NCI-H345 treated with DMSO at 0.1 percent for 48 hours (cell line): ENCODE data around the gene DLG5.
"Not testable (repeated sequence)": the region's sequence is repeated elsewhere in the genome, so short reads cannot be mapped to it uniquely, and the experiment has no call there.

Experiments
- DNase-seq: peaks from one replicate; lab custom pipeline; 2025; ENCODE audit not compliant: unreplicated experiment; lab: John Stamatoyannopoulos, UW

Gene DLG5

DNA sequence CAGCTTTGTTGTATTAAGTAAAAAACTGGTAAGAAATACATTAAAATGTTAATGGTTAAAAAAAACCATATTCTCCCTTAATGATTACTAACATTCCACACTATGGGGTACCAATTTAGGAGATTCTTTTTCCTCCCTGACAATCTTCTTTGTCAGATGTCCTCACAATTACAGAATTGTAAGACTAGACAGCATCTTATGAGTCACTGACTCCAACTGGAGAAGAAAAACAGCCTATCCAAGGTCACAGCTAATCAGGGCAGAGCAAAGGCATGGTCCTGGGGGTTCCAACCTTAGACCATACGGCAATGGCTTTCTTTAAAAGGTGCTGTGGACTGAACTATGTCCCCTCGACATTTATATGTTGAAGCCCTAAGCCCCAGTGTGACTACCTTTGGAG is 127.6 kb downstream of the DLG5 start:
- no peak for DNase-seq

DNA sequence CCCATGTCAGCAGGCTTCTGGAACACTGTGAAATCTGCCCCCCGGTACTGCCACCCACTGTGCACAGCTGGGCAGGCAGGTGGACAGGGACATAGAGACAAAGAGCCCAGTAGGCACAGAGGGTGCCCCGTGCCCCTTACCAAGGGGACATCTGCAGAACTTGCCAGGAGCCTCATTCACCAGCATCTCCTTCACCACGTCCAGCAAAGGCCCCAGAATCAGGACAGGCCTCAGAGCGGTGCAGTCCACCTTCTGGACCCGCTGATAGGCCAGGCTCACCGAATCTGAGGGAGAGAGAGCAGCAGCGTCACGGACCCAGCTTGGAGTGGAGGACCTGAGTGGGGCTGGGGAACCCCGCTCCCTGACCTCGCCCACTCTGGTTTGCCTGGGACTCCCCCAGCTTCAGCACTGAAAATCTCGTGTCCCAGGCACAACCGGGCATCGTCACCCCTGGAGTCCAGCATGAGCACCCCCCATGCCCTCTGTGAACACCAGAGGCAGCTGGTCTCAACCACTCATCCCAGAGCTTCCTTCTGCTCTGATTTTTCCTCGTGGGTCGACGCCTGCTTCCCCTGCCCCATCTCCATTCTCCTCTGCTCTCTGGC is 130.1 kb downstream of the DLG5 start:
- no peak for DNase-seq

DNA sequence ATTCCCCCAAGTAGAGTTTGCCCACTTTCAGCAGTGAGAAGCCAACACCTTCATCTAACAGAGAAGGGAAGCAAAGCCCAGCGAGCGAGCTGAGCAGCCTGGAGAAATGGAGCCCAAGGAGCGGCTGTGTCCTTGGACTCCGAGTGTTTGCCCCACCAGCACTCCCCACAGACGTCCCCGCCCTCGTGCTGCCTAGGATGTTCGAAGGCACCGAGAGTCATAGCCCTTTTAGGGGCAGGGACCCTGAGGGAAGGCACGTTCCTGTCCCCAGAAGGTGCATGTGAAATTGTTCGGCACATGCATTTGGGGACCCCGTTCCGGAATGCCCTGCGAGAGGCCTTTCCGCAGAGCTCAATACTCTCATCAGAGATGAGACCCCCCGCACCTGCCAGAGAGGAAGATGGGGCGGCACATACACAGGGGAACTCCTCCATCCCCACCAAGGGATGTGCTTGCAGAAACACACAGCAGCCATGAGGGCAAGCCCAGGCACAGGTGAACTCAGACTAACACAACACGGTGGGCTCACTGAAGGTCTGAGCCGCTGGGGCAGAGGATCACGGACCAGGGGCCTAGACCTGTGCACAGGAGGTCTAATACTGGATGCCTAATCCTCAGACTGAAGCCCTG is 131.0 kb downstream of the DLG5 start:
- no peak for DNase-seq

DNA sequence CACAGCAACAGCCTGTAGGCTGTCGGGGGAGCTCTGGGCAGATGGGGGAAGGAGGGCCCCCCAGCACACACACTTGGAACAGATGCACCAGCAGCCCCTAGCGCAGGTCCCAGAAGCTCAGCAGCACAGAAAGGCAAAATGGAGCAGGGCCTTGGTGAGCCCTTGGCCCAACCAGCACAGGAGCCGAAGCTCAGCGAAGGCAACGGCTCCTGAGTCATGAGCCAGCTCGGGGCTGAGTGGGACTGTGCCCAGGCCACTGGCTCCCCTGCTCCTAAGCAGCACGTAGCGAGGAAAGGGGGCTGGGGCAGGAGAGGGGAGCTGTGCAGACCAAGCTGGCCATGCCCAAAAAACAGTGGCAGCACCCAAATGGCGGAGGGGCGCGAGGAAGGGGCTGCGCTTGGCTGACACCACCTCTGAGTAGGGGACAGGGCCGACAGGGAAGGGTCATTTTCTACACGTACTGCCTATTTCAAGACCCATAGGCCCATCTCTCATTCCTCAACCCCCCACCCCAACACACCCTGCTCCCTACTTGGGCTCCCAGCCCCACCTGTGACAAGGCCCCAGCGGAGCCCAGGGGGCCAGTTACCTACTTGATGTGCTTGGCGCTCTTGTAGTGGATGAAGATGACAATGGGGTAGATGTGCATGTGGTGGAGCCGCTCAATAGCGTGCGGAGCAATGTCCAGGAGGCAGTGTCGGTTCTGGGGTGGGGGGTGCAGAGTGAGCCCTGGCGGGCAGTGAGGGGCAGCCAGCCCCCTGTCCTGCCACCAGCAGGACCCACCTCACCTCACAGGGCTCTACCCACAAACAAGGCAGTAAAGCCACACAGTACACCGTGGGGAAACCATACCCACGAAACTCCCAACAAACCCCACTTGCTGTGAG is 132.1 kb downstream of the DLG5 start:
- DNase-seq, result no peak

DNA sequence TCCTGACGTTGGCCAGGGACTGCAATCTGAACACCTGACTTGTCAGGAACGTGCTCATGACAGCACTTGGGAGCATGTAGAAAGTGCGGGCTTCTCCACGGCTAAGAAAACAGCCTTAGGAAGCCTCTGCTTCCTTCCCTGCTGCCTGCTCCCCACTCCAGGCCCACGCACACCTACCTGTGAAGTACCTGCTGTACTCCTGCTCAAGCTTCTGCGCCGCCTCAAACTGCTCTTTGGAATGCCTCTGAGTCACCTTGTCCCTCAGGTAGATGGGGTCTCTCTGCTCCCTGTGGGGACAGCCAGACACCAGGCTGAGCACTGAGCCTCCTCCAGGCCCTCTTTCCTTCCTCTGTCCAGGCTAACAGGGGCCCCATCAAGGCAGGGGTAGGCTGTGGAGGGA is 132.7 kb downstream of the DLG5 start:
- no peak for DNase-seq

- DNase-seq, result no peak
Measured at GRCh38 chr10:77792155-77792554, 134.4 kb downstream of the DLG5 start.

DNA sequence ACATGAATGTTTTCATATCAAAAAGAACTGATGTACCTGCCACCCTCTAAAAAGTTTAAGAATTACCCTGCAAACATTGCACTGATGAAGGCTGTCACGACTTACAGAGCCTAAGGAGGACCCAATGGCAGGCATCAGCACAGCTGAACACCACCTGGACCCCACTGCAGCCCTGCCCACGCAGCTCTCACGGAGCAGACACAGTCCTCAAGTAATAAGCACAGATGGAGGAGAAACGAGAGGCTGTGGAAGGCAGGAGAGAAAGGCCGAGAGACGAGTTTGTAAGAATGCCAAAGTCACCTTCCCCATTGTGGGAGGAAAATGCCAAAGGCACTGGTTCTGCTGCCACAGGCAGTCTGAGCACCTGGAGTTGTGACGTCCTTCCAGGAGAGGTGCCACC is 135.0 kb downstream of the DLG5 start:
- DNase-seq, result no peak

DNA sequence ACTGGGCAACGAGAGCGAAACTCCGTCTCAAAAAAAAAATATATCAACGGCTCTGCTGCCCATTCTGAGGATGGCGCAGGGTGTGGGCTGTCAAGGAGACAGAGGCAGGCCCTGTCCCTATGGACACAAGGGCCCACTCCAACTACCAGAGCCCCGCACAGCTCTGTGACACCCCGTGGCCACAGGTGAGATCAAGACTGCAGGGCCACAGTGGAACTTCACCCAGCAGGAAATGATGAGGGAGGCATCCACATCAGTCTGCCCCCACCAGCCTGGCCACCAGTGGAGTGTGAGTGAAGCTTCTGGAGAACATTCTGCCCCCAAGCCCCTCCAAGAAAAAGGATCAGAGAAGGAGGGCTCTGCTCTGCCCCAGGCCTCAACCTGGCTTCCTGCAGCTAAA is 136.7 kb downstream of the DLG5 start:
- no peak for DNase-seq

- DNase-seq, result no peak
Measured at GRCh38 chr10:77789016-77789415, 137.5 kb downstream of the DLG5 start.

- no peak for DNase-seq
Measured at GRCh38 chr10:77788496-77789010, 138.0 kb downstream of the DLG5 start.

GRCh38 chr10:77787440-77787839 is 139.1 kb downstream of the DLG5 start:
- no peak for DNase-seq

- no peak for DNase-seq
Measured at GRCh38 chr10:77784856-77785255, 141.7 kb downstream of the DLG5 start.

DNA sequence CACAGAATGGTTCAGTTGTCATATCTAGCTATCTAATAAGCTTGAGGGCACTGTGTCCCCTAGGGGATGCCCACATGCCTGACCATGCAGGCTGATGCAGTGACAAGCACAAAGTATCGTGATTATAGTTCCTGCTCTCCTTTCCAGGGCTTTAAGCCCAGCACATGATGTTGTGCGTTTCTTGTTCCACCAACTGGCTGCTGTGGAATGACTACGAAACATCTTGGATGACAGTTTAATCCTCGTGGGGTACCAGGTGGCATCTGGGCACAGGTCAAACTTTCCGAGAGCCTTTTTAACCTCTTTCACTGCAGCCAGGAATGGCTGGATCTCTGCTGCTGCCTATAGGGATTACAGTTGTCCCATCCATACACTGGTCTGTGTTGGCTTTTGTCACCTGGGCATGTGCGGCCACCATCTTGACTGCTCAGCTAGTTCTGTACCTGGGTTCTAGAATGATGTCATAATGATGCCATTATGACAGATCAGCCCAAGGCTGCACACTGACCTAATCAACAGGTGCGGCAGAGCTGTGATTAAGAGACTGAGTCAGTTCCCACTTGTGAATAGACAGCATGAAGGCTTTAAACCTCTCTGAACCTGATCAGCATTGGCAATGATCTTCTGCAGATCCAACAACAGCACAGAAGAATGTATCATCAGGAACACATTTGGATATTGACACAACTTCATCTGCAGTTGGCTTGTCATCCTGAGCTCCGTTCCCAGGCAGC is 144.1 kb downstream of the DLG5 start:
- no peak for DNase-seq

DNA sequence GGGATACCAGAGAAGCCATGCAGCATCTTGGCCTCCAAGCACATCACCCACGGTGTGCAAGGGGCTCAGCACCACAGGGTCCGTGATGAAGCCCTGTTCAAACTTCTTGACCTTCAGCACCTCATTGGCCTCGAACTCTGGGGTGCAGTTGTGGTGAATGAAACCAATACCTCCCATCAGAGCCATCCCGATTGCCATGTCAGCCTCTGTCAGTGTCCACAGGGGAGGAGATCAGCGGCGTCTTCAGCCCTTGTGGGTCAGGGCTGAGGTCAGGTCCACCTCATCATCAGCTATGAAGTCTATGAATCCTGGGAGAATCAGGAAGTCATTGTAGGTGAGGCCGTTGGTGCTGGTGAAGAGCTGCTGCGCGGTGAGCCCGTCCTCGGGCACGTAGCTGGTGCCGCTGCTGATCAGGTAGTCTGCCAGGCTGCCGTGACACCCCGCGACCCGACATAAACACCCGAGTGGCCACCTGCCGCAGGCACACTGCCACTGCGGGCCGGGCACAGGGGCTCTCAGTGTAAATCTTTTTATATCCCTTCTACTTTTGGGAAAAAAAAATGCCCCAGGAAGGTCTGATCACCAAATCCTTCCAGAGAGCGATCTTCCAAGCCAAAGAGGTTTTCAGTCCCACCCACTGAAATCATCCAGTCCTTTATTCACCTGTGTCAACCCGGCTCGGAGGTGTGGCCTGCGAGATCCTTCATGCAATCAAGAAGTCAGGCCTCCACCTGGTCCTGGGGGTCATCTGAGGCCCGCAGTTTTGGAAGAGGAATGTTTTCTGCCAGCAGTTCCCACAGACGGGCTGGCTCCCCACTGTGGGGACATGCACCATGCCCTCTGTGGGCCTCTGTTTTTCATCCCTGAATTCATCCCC is 144.9 kb downstream of the DLG5 start:
- no peak for DNase-seq

GRCh38 chr10:77780180-77780579 is 146.4 kb downstream of the DLG5 start:
- DNase-seq, result no peak

DNA sequence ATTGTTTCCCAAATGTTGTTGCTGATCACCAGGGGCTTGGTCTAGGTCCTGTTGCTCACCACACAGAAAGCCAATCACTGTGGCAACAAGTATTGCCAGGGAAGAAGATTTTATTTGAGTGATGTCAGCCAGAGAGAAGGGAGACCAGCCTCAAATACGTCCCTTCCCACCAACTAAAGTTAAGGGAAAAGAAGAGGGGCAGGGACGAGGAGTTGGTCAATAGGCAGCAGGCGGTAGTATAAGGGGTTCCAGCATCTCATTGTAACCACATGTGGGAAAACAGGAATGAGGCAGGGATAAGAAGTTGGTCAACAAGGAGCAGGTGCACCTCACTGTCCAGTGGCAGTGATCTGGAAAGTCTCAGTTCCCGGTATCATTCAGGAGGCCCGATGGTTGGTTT is 150.1 kb downstream of the DLG5 start:
- no peak for DNase-seq

GRCh38 chr10:77774940-77775391 is 151.6 kb downstream of the DLG5 start:
- DNase-seq, result no peak

DNA sequence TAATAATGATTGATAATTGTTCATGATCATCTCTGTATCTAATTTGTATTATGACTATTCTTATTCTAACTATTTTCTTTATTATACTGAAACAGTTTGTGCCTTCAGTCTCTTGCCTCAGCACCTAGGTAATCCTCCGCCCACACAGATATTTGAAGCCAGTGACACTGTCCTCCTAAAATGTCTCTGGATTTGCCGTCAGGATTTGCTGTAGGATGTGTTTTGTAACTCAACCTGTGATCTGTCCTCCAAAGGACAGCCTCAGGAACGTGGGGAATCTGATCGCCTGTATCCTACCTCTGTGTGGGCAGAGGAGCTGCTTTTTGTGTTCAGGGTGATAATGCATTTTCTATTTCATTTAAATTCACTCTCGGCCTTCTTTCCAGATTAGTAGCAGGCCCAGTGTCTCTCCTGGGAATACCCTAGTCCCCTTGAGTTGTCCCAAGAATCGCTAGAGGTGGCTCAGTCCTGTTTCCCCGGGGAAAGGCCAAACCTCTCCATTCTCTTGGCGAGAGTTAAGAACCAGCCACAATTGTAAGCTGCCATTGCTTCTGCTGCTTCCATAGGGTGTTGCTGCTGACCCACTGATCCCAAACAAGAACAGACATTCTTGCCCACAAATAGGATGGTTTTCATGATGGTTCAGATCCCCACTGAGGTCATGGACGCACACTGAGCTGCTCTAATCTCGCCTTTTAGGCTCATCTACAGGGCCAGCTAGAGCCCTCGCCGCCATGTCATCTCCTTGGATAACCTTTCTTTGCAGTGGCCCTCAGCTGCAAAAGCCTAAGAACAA is 152.7 kb downstream of the DLG5 start:
- no peak for DNase-seq

DNA sequence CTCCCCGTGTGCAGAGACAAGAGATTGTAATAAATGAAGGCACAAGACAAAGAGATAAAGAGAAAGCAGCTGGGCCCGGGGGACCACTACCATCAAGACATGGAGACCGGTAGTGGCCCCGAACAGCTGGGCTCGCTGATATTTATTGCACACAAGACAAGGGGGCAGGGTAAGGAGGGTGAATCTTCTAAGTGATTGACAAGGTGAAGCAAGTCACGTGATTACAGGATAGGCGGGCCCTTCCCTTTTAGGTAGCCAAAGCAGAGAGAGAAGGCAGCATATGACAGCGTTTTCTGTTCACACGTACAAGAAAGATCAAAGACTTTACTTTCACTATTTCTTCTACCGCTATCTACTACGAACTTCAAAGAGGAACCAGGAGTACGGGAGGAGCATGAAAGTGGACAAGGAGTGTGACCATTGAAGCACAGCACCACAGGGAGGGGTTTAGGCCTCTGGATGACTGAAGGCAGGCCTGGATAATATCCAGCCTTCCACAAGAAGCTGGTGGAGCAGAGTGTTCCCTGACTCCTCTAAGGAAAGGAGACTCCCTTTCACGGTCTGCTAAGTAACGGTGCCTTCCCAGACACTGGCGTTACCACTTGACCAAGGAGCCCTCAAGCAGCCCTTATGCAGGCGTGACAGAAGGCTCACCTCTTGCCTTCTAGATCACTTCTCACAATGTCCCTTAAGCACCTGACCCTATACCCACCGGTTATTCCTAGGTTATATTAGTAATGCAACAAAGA is 153.5 kb downstream of the DLG5 start:
- DNase-seq, result not testable (repeated sequence)
